ENCODE data around the gene RAI2. TPM values are rescaled to one million over a fixed set of nuclear protein-coding genes. Genes with fewer than 3 reads are reported as not detected.

RAI2 gene
- total RNA-seq, 4 donors from 2014 or later: 6.0 to 80.1 (median 27.5) TPM

DNA sequence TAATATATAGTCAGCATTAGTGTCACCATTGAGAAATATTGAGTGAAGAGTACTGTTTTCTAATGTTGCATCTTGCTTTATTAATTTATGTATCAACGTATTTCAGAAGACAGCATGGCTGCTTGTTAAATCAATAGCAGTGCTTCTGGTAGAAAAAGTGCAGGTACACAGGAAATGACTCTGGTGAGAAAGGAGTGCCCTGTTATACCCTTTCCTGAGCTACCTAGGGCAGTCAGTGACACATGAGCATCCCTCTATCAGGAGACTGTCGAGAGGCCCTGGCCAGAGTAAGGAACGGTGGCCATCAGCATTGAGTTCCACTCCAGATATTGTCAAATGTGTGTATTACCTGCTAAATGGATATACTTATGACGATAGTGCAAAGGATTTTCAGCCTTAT lies 81.7 kb downstream of the RAI2 start:
- Histone ChIP-seq H3K27me3 (no peaks in the 10 kb centered on the region), H3K4me1 (no peaks in the 10 kb centered on the region), H3K27ac (no peak overlapping the region), H3K9me3 (no peaks in the 10 kb centered on the region), H3K36me3 (no peaks in the 10 kb centered on the region), H3K4me3 (no peak overlapping the region)
- no peak for DNase-seq
- intact Hi-C loops (cut with DNase I; ENCODE audit: low total_unique reads): no loop called here
- TF ChIP-seq POLR2A (IDR thresholded peaks at IDR 0.05): no peak
- TF ChIP-seq, protein P1, sequence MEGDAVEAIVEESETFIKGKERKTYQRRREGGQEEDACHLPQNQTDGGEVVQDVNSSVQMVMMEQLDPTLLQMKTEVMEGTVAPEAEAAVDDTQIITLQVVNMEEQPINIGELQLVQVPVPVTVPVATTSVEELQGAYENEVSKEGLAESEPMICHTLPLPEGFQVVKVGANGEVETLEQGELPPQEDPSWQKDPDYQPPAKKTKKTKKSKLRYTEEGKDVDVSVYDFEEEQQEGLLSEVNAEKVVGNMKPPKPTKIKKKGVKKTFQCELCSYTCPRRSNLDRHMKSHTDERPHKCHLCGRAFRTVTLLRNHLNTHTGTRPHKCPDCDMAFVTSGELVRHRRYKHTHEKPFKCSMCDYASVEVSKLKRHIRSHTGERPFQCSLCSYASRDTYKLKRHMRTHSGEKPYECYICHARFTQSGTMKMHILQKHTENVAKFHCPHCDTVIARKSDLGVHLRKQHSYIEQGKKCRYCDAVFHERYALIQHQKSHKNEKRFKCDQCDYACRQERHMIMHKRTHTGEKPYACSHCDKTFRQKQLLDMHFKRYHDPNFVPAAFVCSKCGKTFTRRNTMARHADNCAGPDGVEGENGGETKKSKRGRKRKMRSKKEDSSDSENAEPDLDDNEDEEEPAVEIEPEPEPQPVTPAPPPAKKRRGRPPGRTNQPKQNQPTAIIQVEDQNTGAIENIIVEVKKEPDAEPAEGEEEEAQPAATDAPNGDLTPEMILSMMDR (IDR thresholded peaks at IDR 0.05): no peak

DNA sequence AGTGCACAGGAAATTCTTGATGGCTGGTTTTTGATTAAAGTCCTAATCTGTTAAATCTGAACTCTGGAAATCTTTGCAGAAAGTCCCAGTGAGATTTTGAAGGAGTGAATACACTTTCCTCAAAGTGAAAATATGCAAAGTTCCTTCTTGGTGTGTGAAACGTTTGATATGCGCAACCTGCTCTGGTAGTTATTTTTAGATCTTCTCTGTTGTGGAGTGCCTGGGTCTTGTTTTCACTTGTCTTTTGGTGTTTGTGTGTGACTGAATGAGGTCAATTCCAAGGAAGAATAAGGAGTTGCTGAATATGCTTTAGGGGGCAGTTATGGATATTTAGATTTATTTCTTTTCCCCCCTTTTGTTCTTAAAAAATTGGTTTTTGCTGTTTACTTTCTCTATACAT lies 82.1 kb downstream of the RAI2 start:
- H3K27ac ChIP-seq: no peak overlapping the region
- no peak for TF ChIP-seq POLR2A (IDR thresholded peaks at IDR 0.05)
- TF ChIP-seq, protein P1 (IDR thresholded peaks at IDR 0.05): no peak
- intact Hi-C loops (cut with DNase I; ENCODE audit: low total_unique reads): no loop called here
- H3K4me3 ChIP-seq: no peak overlapping the region
- no peaks in the 10 kb centered on the region for H3K27me3 ChIP-seq
- DNase-seq: no peak
- no peaks in the 10 kb centered on the region for H3K36me3 ChIP-seq
- no peaks in the 10 kb centered on the region for H3K9me3 ChIP-seq
- H3K4me1 ChIP-seq: no peaks in the 10 kb centered on the region

- no peaks in the 10 kb centered on the region for H3K27me3 ChIP-seq
- intact Hi-C loops (cut with DNase I; ENCODE audit: low total_unique reads): no loop called here
- no peaks in the 10 kb centered on the region for H3K4me1 ChIP-seq
- no peak overlapping the region for H3K27ac ChIP-seq
- no peaks in the 10 kb centered on the region for H3K9me3 ChIP-seq
- no peak for DNase-seq
- TF ChIP-seq, protein P1 (IDR thresholded peaks at IDR 0.05): no peak
- no peak for TF ChIP-seq POLR2A (IDR thresholded peaks at IDR 0.05)
- H3K4me3 ChIP-seq: no peak overlapping the region
- no peaks in the 10 kb centered on the region for H3K36me3 ChIP-seq
These were observed 87.0 kb downstream of the RAI2 start for GRCh38 chrX:17774053-17774452.

DNA sequence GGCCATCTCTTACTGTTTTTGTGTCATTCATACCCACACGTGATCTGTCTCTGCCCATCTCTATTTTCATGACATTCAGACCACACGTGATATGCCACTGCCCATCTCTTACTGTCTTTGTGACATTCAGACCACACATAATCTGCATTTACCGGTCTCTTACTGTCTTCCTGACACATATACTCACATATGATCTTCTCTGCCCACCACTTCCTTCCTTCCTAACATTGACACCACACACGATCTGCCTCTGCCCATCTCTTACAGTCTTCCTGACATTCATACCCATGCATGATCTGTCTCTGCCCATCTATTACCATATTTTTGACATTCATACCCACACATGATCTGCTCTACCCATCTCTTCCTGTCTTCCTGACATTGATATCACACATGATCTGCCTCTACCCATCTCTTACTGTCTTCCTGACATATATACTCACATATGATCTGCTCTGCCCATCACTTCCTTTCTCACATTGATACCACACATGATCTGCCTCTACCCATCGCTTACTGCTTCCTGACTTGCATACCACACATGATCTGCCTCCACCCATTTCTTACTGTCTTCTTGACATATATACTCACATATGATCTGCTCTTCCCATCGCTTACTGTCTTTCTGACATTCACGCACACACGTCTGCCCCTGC lies 87.7 kb downstream of the RAI2 start:
- intact Hi-C loops (cut with DNase I; ENCODE audit: low total_unique reads): no loop called here
- H3K36me3 ChIP-seq: no peaks in the 10 kb centered on the region
- TF ChIP-seq, protein P1 (IDR thresholded peaks at IDR 0.05): no peak
- no peak for TF ChIP-seq POLR2A (IDR thresholded peaks at IDR 0.05)
- no peak overlapping the region for H3K4me3 ChIP-seq
- no peak for DNase-seq
- no peak overlapping the region for H3K27ac ChIP-seq
- no peaks in the 10 kb centered on the region for H3K9me3 ChIP-seq
- H3K4me1 ChIP-seq: no peaks in the 10 kb centered on the region
- H3K27me3 ChIP-seq: no peaks in the 10 kb centered on the region

- Histone ChIP-seq H3K9me3 (no peaks in the 10 kb centered on the region), H3K4me3 (no peak overlapping the region), H3K36me3 (no peaks in the 10 kb centered on the region), H3K4me1 (no peaks in the 10 kb centered on the region), H3K27me3 (no peaks in the 10 kb centered on the region), H3K27ac (no peak overlapping the region)
- TF ChIP-seq POLR2A (IDR thresholded peaks at IDR 0.05): no peak
- TF ChIP-seq, protein P1 (IDR thresholded peaks at IDR 0.05): no peak
- intact Hi-C loops (cut with DNase I; ENCODE audit: low total_unique reads): no loop called here
- DNase-seq: no peak
These were observed 91.3 kb downstream of the RAI2 start for GRCh38 chrX:17769701-17770269.

Measured in uterus (tissue), 4 donors.